Measurements from ENCODE around the gene YWHAH. TPM values are rescaled to one million over a fixed set of nuclear protein-coding genes. Genes with fewer than 3 reads are reported as not detected.

Gene YWHAH
- total RNA-seq, 1 donor from 2014 or later, result 154 TPM

DNA sequence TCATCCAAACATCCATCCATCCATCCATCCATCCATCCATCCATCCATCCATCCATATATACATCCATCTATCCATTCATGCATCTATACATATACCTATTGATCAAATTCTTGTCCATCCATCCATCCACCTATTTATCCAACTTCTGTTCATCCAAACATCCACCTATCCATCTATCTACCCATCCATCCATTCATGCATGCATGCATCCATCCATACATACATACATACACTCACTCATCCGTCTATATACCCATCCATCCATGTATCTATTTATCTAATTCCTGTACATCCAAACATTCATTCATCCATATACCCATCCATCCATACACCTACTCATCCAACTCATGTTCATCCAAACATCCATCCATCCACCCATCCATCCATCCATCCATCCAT lies 19.3 kb upstream of the YWHAH start:
- no peak for DNase-seq
- TF ChIP-seq, protein P1, sequence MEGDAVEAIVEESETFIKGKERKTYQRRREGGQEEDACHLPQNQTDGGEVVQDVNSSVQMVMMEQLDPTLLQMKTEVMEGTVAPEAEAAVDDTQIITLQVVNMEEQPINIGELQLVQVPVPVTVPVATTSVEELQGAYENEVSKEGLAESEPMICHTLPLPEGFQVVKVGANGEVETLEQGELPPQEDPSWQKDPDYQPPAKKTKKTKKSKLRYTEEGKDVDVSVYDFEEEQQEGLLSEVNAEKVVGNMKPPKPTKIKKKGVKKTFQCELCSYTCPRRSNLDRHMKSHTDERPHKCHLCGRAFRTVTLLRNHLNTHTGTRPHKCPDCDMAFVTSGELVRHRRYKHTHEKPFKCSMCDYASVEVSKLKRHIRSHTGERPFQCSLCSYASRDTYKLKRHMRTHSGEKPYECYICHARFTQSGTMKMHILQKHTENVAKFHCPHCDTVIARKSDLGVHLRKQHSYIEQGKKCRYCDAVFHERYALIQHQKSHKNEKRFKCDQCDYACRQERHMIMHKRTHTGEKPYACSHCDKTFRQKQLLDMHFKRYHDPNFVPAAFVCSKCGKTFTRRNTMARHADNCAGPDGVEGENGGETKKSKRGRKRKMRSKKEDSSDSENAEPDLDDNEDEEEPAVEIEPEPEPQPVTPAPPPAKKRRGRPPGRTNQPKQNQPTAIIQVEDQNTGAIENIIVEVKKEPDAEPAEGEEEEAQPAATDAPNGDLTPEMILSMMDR (IDR thresholded peaks at IDR 0.05), result no peak
- intact Hi-C loops (cut with DNase I), result no loop called here
- Histone ChIP-seq H3K4me1 (peaks cover 16% of the 10 kb centered on the region), H3K27me3 (no peaks in the 10 kb centered on the region), H3K27ac (no peak overlapping the region), H3K4me3 (no peak overlapping the region), H3K9me3 (no peaks in the 10 kb centered on the region), H3K36me3 (no peaks in the 10 kb centered on the region)
- ATAC-seq, result no peak

DNA sequence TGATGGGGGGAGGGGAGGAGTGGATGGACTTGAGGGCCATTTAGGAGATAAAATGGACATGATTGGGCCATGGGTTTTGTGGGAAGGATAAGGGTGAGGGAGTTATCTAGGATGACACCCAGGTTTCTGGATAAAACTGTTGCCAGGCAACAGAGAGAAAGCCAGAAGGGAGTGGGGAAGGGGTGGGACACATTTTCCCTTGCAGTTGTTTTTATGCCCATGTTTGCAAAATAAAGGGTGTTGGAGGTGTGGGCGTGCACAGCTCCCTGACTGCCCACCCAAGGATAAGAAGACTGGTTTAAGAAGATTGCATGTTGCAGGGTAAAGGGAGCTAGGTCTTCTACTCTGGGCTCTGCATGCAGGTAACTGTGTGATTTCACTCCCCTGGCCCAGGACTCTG lies 18.3 kb upstream of the YWHAH start:
- intact Hi-C loops (cut with DNase I), result no loop called here
- DNase-seq (no peak), ATAC-seq (no peak)
- H3K27me3 ChIP-seq, result no peaks in the 10 kb centered on the region
- TF ChIP-seq, protein P1 (IDR thresholded peaks at IDR 0.05), result no peak
- no peaks in the 10 kb centered on the region for H3K9me3 ChIP-seq
- no peak overlapping the region for H3K27ac ChIP-seq
- H3K36me3 ChIP-seq, result no peaks in the 10 kb centered on the region
- peaks cover 16% of the 10 kb centered on the region for H3K4me1 ChIP-seq
- no peak overlapping the region for H3K4me3 ChIP-seq

DNA sequence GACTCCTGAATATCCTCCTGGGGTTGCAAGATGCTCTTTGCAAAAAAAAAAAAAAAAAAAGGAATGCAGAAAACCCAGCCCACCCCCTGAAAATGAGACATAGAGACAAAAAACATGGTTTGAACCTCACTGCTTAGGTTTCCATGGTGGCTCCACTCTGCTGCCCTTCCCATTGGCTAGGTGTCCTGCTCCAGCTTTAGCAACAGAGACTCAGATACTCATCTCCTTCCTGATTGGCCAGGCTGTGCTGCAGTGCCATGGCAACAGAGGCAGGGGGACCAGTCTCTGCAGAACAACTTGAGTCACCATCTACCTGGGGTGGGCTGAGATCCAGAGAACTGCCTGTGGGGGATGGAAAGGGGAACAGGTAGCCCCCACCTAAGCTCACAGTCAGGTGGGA lies 17.4 kb upstream of the YWHAH start:
- intact Hi-C loops (cut with DNase I), result no loop called here
- peaks cover 16% of the 10 kb centered on the region for H3K4me1 ChIP-seq
- TF ChIP-seq, protein P1 (IDR thresholded peaks at IDR 0.05), result no peak
- DNase-seq, result no peak
- H3K4me3 ChIP-seq, result no peak overlapping the region
- H3K9me3 ChIP-seq, result no peaks in the 10 kb centered on the region
- no peaks in the 10 kb centered on the region for H3K36me3 ChIP-seq
- H3K27me3 ChIP-seq, result no peaks in the 10 kb centered on the region
- ATAC-seq, result no peak
- no peak overlapping the region for H3K27ac ChIP-seq

DNA sequence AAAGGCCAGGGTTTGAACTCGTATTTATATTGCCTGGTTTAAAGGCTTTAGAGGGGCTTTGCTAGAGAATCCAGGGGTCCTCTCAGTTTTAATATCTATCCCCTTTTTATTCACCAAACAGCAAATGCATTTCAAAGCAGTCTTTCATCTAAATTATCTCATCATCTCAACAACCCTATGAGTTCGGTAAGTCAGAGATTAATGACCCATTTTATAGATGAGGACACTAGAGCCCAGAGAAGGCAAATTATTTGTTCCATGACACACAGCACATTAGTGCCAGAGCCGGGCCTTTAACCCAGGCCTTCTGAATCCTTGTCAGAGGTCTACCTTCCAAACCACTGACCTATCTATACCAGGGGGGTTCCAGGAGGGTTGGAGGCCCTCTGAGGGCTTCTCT lies 16.8 kb upstream of the YWHAH start:
- H3K9me3 ChIP-seq, result no peaks in the 10 kb centered on the region
- H3K27me3 ChIP-seq, result no peaks in the 10 kb centered on the region
- DNase-seq (no peak), ATAC-seq (no peak)
- TF ChIP-seq, protein P1 (IDR thresholded peaks at IDR 0.05), result no peak
- no peaks in the 10 kb centered on the region for H3K36me3 ChIP-seq
- intact Hi-C loops (cut with DNase I), result no loop called here
- H3K4me3 ChIP-seq, result no peak overlapping the region
- no peak overlapping the region for H3K27ac ChIP-seq
- peaks cover 10% of the 10 kb centered on the region for H3K4me1 ChIP-seq

DNA sequence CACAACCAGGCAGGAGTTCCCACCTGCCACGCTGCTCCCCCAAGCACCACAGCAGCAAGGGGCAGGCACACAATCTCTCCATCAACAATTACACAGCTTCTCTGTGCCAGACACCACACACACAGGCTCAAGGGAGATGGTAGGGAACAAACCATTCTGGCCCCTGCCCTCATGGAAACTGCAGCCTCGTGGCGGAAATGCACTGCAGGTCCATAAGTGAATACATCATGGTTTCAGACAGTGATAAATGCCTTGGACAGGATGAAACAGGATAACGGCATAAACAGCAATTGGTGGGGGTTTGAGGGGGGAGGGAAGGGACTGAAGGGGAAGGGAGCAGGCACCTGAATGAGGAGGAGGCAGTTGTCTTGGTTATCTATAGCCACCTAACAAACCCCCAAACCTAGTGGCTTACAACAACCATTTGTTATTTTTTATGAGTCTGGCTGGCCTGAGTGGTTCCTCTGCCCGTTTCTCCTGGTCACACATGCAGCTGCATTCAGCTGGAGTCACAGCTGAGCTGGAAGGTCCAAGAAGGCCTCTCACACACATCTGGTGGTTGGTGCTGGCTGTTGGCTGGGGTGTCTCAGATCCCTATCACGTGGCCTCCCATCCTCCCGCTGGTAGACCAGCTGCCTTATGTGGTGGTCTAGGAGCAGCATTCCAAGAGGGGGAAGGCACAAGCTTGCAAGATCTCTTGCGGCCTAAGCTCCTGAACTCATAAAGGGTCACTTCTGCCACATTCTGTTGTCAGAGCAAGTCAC lies 15.0 kb upstream of the YWHAH start:
- no peaks in the 10 kb centered on the region for H3K4me1 ChIP-seq
- no peaks in the 10 kb centered on the region for H3K36me3 ChIP-seq
- H3K4me3 ChIP-seq, result no peak overlapping the region
- no peaks in the 10 kb centered on the region for H3K27me3 ChIP-seq
- no peak overlapping the region for H3K27ac ChIP-seq
- DNase-seq (no peak), ATAC-seq (peak; percentile 29)
- H3K9me3 ChIP-seq, result no peaks in the 10 kb centered on the region
- intact Hi-C loops (cut with DNase I), result no loop called here
- TF ChIP-seq, protein P1 (IDR thresholded peaks at IDR 0.05), result no peak

Measured in upper lobe of right lung (tissue), 1 donor.